H9 (cell line): ENCODE results near the gene SPP1. TPM values are rescaled to one million over a fixed set of nuclear protein-coding genes. Genes with fewer than 3 reads are reported as not detected.

ENCODE experiments used
- DNase-seq: peaks from one replicate; pipeline ENCODE4 v3.0.0-alpha.2; 2017
- H2AFZ ChIP-seq: one replicate; pipeline ENCODE4 v1.6.1; 2013; ENCODE audit warnings: mild to moderate bottlenecking, low read length, control low read depth, moderate library complexity
- H2AK5ac ChIP-seq: 2 replicates; pipeline ENCODE4 v1.6.1; 2013; ENCODE audit warnings: low read length, control low read depth, mixed read lengths; ENCODE audit not compliant: insufficient read length
- H2BK120ac ChIP-seq: one replicate; pipeline ENCODE4 v1.6.1; 2013; ENCODE audit warnings: low read depth, mild to moderate bottlenecking, low read length, control low read depth, inconsistent platforms; ENCODE audit not compliant: poor library complexity, severe bottlenecking
- H2BK12ac ChIP-seq: 2 replicates; pipeline ENCODE4 v1.6.1; 2013; ENCODE audit warnings: low read length, control low read depth, mixed read lengths, low read depth; ENCODE audit not compliant: insufficient read length
- H2BK15ac ChIP-seq: 2 replicates; pipeline ENCODE4 v1.6.1; 2013; ENCODE audit warnings: low read depth, low read length, control low read depth
- H2BK20ac ChIP-seq: one replicate; pipeline ENCODE4 v1.6.1; 2013; ENCODE audit warnings: low read depth, mild to moderate bottlenecking, low read length, control low read depth, inconsistent platforms; ENCODE audit not compliant: poor library complexity, severe bottlenecking
- H2BK5ac ChIP-seq: 2 replicates; pipeline ENCODE4 v1.6.1; 2013; ENCODE audit warnings: low read length, control low read depth, mixed read lengths; ENCODE audit not compliant: insufficient read length
- H3K14ac ChIP-seq: 2 replicates; pipeline ENCODE4 v1.6.1; 2013; ENCODE audit warnings: low read length, control low read depth; ENCODE audit not compliant: insufficient read depth
- H3K18ac ChIP-seq: 2 replicates; pipeline ENCODE4 v1.6.1; 2013; ENCODE audit warnings: low read depth, mild to moderate bottlenecking, mixed read lengths, low read length, control low read depth; ENCODE audit not compliant: insufficient read length
- H3K23ac ChIP-seq: 2 replicates; pipeline ENCODE4 v1.6.1; 2013; ENCODE audit warnings: low read length, control low read depth, mixed read lengths, low read depth; ENCODE audit not compliant: insufficient read length
- H3K23me2 ChIP-seq: 2 replicates; pipeline ENCODE4 v1.6.1; 2013; ENCODE audit warnings: low read depth, mild to moderate bottlenecking, mixed read lengths, low read length, control low read depth; ENCODE audit not compliant: insufficient read length, poor library complexity, severe bottlenecking
- H3K27ac ChIP-seq: 2 replicates; pipeline ENCODE4 v1.5.1; 2013; ENCODE audit warnings: low read length, control low read depth, mixed read lengths, low read depth; ENCODE audit not compliant: insufficient read length
- H3K27me3 ChIP-seq: 2 replicates; pipeline ENCODE4 v1.6.1; 2013; ENCODE audit warnings: low read length, control low read depth, inconsistent platforms; ENCODE audit not compliant: insufficient read depth
- H3K4ac ChIP-seq: 2 replicates; pipeline ENCODE4 v1.6.1; 2013; ENCODE audit warnings: low read depth, mild to moderate bottlenecking, control low read depth, inconsistent platforms, low read length, moderate library complexity
- H3K4me1 ChIP-seq: 2 replicates; pipeline ENCODE4 v1.6.1; 2013; ENCODE audit warnings: low read length, control low read depth, inconsistent platforms; ENCODE audit not compliant: insufficient read depth
- H3K4me2 ChIP-seq: 2 replicates; pipeline ENCODE4 v1.6.1; 2013; ENCODE audit warnings: low read length, control low read depth, mixed read lengths; ENCODE audit not compliant: insufficient read length, insufficient read depth
- H3K56ac ChIP-seq: 2 replicates; pipeline ENCODE4 v1.6.1; 2013; ENCODE audit warnings: low read depth, mild to moderate bottlenecking, mixed read lengths, low read length, control low read depth; ENCODE audit not compliant: insufficient read length
- H3K79me1 ChIP-seq: 2 replicates; pipeline ENCODE4 v1.6.1; 2013; ENCODE audit warnings: low read depth, mild to moderate bottlenecking, moderate library complexity, low read length, control low read depth, inconsistent platforms; ENCODE audit not compliant: insufficient read depth, poor library complexity, severe bottlenecking
- H3K79me2 ChIP-seq: 2 replicates; pipeline ENCODE4 v1.6.1; 2013; ENCODE audit warnings: low read length, control low read depth, inconsistent platforms; ENCODE audit not compliant: insufficient read depth
- H3K9ac ChIP-seq: 2 replicates; pipeline ENCODE4 v1.6.1; 2013; ENCODE audit warnings: low read length, control low read depth, mixed read lengths; ENCODE audit not compliant: insufficient read length; ENCODE audit errors: extremely low read depth
- H3K9me3 ChIP-seq: one replicate; pipeline ENCODE4 v1.6.1; 2013; ENCODE audit warnings: low read depth, low read length, inconsistent platforms; ENCODE audit not compliant: control insufficient read depth
- H3T11ph ChIP-seq: one replicate; pipeline ENCODE4 v1.6.1; 2013; ENCODE audit warnings: mild to moderate bottlenecking, low read length, control low read depth, inconsistent platforms
- H4K20me1 ChIP-seq: one replicate; pipeline ENCODE4 v1.6.1; 2013; ENCODE audit not compliant: control insufficient read depth, insufficient read length, insufficient read depth
- H4K5ac ChIP-seq: 2 replicates; pipeline ENCODE4 v1.6.1; 2013; ENCODE audit warnings: low read depth, mild to moderate bottlenecking, mixed read lengths, low read length, control low read depth; ENCODE audit not compliant: insufficient read length
- H4K8ac ChIP-seq: replicated peaks from 2 replicates; pipeline ENCODE4 v1.6.1; 2013; ENCODE audit warnings: low read length, control low read depth, mixed read lengths, low read depth; ENCODE audit not compliant: insufficient read length
- H4K91ac ChIP-seq: 2 replicates; pipeline ENCODE4 v1.6.1; 2013; ENCODE audit warnings: low read depth, mild to moderate bottlenecking, moderate library complexity, mixed read lengths, low read length, control low read depth; ENCODE audit not compliant: insufficient read length
- H3K27ac Mint-ChIP-seq, 3 experiments: 2 replicates in 2 of 3; 3 replicates in 1 of 3; pipeline ENCODE4 v1.8.0; 2020 to 2021; ENCODE audit warnings: mixed read lengths in 3 of 3, mild to moderate bottlenecking in 1 of 3, moderate library complexity in 1 of 3
- H3K27me3 Mint-ChIP-seq: 2 replicates; pipeline ENCODE4 v1.8.0; 2021; ENCODE audit warnings: low read depth, mild to moderate bottlenecking, moderate library complexity, mixed read lengths
- H3K36me3 Mint-ChIP-seq, 3 experiments: 2 replicates in 2 of 3; 3 replicates in 1 of 3; pipeline ENCODE4 v1.8.0; 2020 to 2021; ENCODE audit warnings: low read depth in 3 of 3, mixed read lengths in 3 of 3; ENCODE audit not compliant: insufficient read depth in 1 of 3
- H3K4me1 Mint-ChIP-seq, 2 experiments: 2 replicates each; pipeline ENCODE4 v1.8.0; 2020; ENCODE audit warnings: mixed read lengths in 2 of 2
- H3K4me3 Mint-ChIP-seq, 2 experiments: 2 replicates in 1 of 2; 3 replicates in 1 of 2; pipeline ENCODE4 v1.8.0; 2020 to 2021; ENCODE audit warnings: mild to moderate bottlenecking in 2 of 2, mixed read lengths in 2 of 2, moderate library complexity in 1 of 2
- H3K9me3 Mint-ChIP-seq, 2 experiments: 2 replicates in 1 of 2; 3 replicates in 1 of 2; pipeline ENCODE4 v1.8.0; 2020; ENCODE audit warnings: mild to moderate bottlenecking in 2 of 2, mixed read lengths in 2 of 2, moderate library complexity in 1 of 2
- CTCF ChIP-seq: fragments of 200-600 bp; sonication (generic); conservative IDR thresholded peaks from 3 replicates; pipeline ENCODE4 v1.8.0; 2021; ENCODE audit warnings: antibody characterized with exemption, mild to moderate bottlenecking
- WGBS: extraction: QIAGEN DNeasy Blood & Tissue Kit; methylation state at CpG from one replicate; pipeline ENCODE4 v1.1.7; 2013; ENCODE audit warnings: missing lambda C conversion rate, low lambda C conversion rate, mixed read lengths; ENCODE audit not compliant: insufficient read length; ENCODE audit errors: extremely low coverage; 5-methylcytosine and 5-hydroxymethylcytosine counted together
- total RNA-seq: library from RNA; stranded (reverse); gene quantifications from 2 replicates; pipeline ENCODE4 v1.2.1, GENCODE V29; 2021

SPP1 gene
- total RNA-seq, 1 experiment from 2014 or later: 13.2 TPM

- Histone ChIP-seq H2BK120ac (no peak within 1 kb of the TSS), H3K27ac (no peak within 1 kb of the TSS), H3T11ph (no peak within 1 kb of the TSS), H2AFZ (no peak within 1 kb of the TSS), H2BK12ac (no peak within 1 kb of the TSS), H3K9ac (peak within 1 kb of the TSS; percentile 64), H4K20me1 (no peaks in the 10 kb centered on the region), H3K27me3 (peaks cover 3% of the 10 kb centered on the region), H3K23ac (no peak within 1 kb of the TSS), H2AK5ac (no peak within 1 kb of the TSS), H3K18ac (peak within 1 kb of the TSS; percentile 9), H3K14ac (peak within 1 kb of the TSS; percentile 49), H3K56ac (no peak within 1 kb of the TSS), H3K4me1 (peaks cover 14% of the 10 kb centered on the region; the same call in 1 of the 2 replicates), H2BK15ac (no peak within 1 kb of the TSS; the same call in 1 of the 2 replicates), H3K79me2 (peaks cover 20% of the 10 kb centered on the region; the same call in 1 of the 2 replicates), H3K4me2 (peak within 1 kb of the TSS; percentile 90), H4K91ac (no peak within 1 kb of the TSS), H3K23me2 (peaks cover 5% of the 10 kb centered on the region), H3K9me3 (no peaks in the 10 kb centered on the region), H4K5ac (no peak within 1 kb of the TSS), H3K4ac (no peak within 1 kb of the TSS), H2BK20ac (no peak within 1 kb of the TSS), H2BK5ac (no peak within 1 kb of the TSS), H4K8ac (no peak within 1 kb of the TSS), H3K79me1 (peaks cover 5% of the 10 kb centered on the region)
- H3K27ac Mint-ChIP-seq: peak within 1 kb of the TSS in 2 of 3 experiments; percentile 68 to 82; a peak in 4 of 7 replicates
- H3K36me3 Mint-ChIP-seq: peaks cover 0 to 2% (median 2%) of the 10 kb centered on the region in 3 experiments; a peak in 2 of 7 replicates
- peaks cover 44 to 48% of the 10 kb centered on the region in 2 experiments for H3K4me1 Mint-ChIP-seq
- no CpG with 5 or more reads among the region's 116 CpGs for WGBS
- H3K9me3 Mint-ChIP-seq: peaks cover 0 to 2% of the 10 kb centered on the region in 2 experiments; a peak in 1 of 5 replicates
- H3K4me3 Mint-ChIP-seq: peak within 1 kb of the TSS; percentile 86 to 94
- TF ChIP-seq CTCF: no peak
- H3K27me3 Mint-ChIP-seq: peaks cover 26% of the 10 kb centered on the region
- peak; percentile 77 for DNase-seq
These were observed 32.0 kb downstream of the SPP1 start, which contains the start of gene PKD2 for GRCh38 chr4:88007304-88008121. Gene PKD2 (plus strand): TSS chr4:88007635. CDS start chr4:88007734, 99 bp downstream.
